Vagina (tissue), 2 donors: Measurements from ENCODE around the gene PRELID2.

Experiments
- POLR2A ChIP-seq, 2 donors: fragments of 450-650 bp; IDR thresholded peaks; one replicate each; pipeline ENCODE4 v1.6.1; 2017; ENCODE audit warnings: antibody characterized with exemption in 2 of 2, mild to moderate bottlenecking in 2 of 2, moderate library complexity in 2 of 2
- POLR2AphosphoS5 ChIP-seq, 2 donors: sonication (generic); formaldehyde crosslinking; IDR thresholded peaks; one replicate each; pipeline ENCODE4 v1.9.0; 2017; ENCODE audit warnings: antibody characterized with exemption in 2 of 2, mild to moderate bottlenecking in 2 of 2, low read depth in 1 of 2; ENCODE audit not compliant: insufficient read depth in 1 of 2
- TF ChIP-seq, protein P1 (sequence below), 3 experiments: fragments of 450-650 bp in 2 of 3; fragments of 200-600 bp in 1 of 3; sonication (generic) in 1 of 3; IDR thresholded peaks; one replicate each; pipeline ENCODE4 v1.5.1; 2017 to 2019; ENCODE audit warnings: antibody characterized with exemption in 3 of 3, mild to moderate bottlenecking in 2 of 3, moderate library complexity in 2 of 3

DNA sequence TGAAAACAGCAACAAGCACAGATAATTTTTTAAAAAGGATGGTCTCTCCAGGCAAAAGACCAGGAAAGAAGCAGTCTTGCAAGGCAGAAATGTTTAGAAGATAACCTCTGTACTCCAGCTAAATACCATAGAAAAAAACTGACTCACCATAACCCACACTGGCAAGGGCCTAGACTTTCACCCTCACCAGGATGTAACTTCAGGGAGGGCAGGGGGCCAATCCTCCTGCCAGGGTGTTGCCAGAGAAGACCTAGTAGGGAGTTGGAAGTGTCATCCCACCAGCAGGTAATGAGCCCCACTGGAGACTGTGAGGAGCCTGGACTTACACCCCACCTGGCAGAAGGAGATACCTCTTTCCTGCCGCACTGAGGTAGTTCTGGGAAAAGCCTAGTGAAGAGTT lies 97.6 kb downstream of the PRELID2 start:
- TF ChIP-seq, protein P1, sequence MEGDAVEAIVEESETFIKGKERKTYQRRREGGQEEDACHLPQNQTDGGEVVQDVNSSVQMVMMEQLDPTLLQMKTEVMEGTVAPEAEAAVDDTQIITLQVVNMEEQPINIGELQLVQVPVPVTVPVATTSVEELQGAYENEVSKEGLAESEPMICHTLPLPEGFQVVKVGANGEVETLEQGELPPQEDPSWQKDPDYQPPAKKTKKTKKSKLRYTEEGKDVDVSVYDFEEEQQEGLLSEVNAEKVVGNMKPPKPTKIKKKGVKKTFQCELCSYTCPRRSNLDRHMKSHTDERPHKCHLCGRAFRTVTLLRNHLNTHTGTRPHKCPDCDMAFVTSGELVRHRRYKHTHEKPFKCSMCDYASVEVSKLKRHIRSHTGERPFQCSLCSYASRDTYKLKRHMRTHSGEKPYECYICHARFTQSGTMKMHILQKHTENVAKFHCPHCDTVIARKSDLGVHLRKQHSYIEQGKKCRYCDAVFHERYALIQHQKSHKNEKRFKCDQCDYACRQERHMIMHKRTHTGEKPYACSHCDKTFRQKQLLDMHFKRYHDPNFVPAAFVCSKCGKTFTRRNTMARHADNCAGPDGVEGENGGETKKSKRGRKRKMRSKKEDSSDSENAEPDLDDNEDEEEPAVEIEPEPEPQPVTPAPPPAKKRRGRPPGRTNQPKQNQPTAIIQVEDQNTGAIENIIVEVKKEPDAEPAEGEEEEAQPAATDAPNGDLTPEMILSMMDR (IDR thresholded peaks at IDR 0.05), result no peak
- TF ChIP-seq POLR2A (IDR thresholded peaks at IDR 0.05) (no peak), POLR2AphosphoS5 (IDR thresholded peaks at IDR 0.05; ENCODE audit: insufficient read depth in 1 of 2, low read depth in 1 of 2) (no peak)
